WTC11 (cell line): ENCODE data around the gene TTC21A. TPM values are rescaled to one million over a fixed set of nuclear protein-coding genes. Genes with fewer than 3 reads are reported as not detected.
A peak's percentile ranks its signal among the peaks of the same experiment; 100 is the strongest.

Experiments used
- ATAC-seq: fragments of 200-7000 bp; cut with Tn5 transposase; 2 replicates; pipeline ENCODE4 v1.10.0; 2021; ENCODE audit warnings: mild to moderate bottlenecking, moderate library complexity
- CTCF ChIA-PET: fragments of 300-600 bp; sonication (Branson Sonifier 250); formaldehyde crosslinking; loops from one replicate; lab custom pipeline; 2021; ENCODE audit warnings: antibody characterized with exemption; lab: Charles Lee
- POLR2A ChIA-PET: fragments of 350-600 bp; sonication (Branson Sonifier 250); formaldehyde crosslinking; loops from one replicate; lab custom pipeline; 2021; ENCODE audit warnings: antibody characterized with exemption; lab: Charles Lee
- DNase-seq: peaks from one replicate; pipeline ENCODE4 v3.0.0; 2021; ENCODE audit warnings: low spot score
- H3K27ac Mint-ChIP-seq: 2 replicates; pipeline ENCODE4 v1.8.0; 2021; ENCODE audit warnings: mixed read lengths
- H3K27me3 Mint-ChIP-seq: 2 replicates; pipeline ENCODE4 v1.8.0; 2021; ENCODE audit warnings: low read depth, mild to moderate bottlenecking, moderate library complexity, mixed read lengths
- H3K36me3 Mint-ChIP-seq: 2 replicates; pipeline ENCODE4 v1.8.0; 2021; ENCODE audit warnings: mixed read lengths
- H3K4me1 Mint-ChIP-seq: 2 replicates; pipeline ENCODE4 v1.8.0; 2022; ENCODE audit warnings: mixed read lengths
- H3K4me3 Mint-ChIP-seq: 2 replicates; pipeline ENCODE4 v1.8.0; 2021; ENCODE audit warnings: mild to moderate bottlenecking, moderate library complexity, mixed read lengths
- H3K9me3 Mint-ChIP-seq: 2 replicates; pipeline ENCODE4 v1.8.0; 2021; ENCODE audit warnings: mixed read lengths
- ATF1 ChIP-seq: sonication (generic); formaldehyde crosslinking; IDR thresholded peaks from 2 replicates; pipeline ENCODE4 v1.8.1; 2023; ENCODE audit warnings: mild to moderate bottlenecking, moderate library complexity, missing genetic modification reagents
- ELF4 ChIP-seq: sonication (generic); formaldehyde crosslinking; IDR thresholded peaks from 2 replicates; pipeline ENCODE4 v1.8.1; 2022; ENCODE audit warnings: low read depth, mild to moderate bottlenecking, moderate library complexity, missing genetic modification reagents
- EMX1 ChIP-seq: fragments of 250-450 bp; sonication (Bioruptor Pico); IDR thresholded peaks from 2 replicates; pipeline ENCODE4 v1.8.0; 2021; ENCODE audit warnings: mild to moderate bottlenecking
- FOXP1 ChIP-seq: sonication (generic); formaldehyde crosslinking; IDR thresholded peaks from 2 replicates; pipeline ENCODE4 v1.8.0; 2022; ENCODE audit warnings: missing genetic modification reagents, mild to moderate bottlenecking, moderate library complexity, borderline replicate concordance
- GABPB1 ChIP-seq: sonication (generic); formaldehyde crosslinking; IDR thresholded peaks from 2 replicates; pipeline ENCODE4 v1.8.1; 2023; ENCODE audit warnings: mild to moderate bottlenecking, missing genetic modification reagents
- MLX ChIP-seq: sonication (generic); formaldehyde crosslinking; IDR thresholded peaks from 2 replicates; pipeline ENCODE4 v1.8.1; 2023; ENCODE audit warnings: mild to moderate bottlenecking, missing genetic modification reagents, moderate library complexity
- SMAD4 ChIP-seq: sonication (generic); formaldehyde crosslinking; IDR thresholded peaks from 2 replicates; pipeline ENCODE4 v1.8.0; 2022; ENCODE audit warnings: mild to moderate bottlenecking, missing genetic modification reagents
- SP1 ChIP-seq: sonication (generic); formaldehyde crosslinking; conservative IDR thresholded peaks from 2 replicates; pipeline ENCODE4 v1.8.1; 2022; ENCODE audit warnings: missing genetic modification reagents
- STAT6 ChIP-seq: sonication (generic); formaldehyde crosslinking; conservative IDR thresholded peaks from 2 replicates; pipeline ENCODE4 v1.8.1; 2023; ENCODE audit warnings: mild to moderate bottlenecking, low read depth, missing genetic modification reagents, moderate library complexity
- ZBTB21 ChIP-seq: sonication (generic); formaldehyde crosslinking; IDR thresholded peaks from 2 replicates; pipeline ENCODE4 v1.8.1; 2023; ENCODE audit warnings: mild to moderate bottlenecking, missing genetic modification reagents, borderline replicate concordance
- total RNA-seq: library from RNA; stranded (reverse); gene quantifications from 3 replicates; pipeline ENCODE4 v1.2.3, GENCODE V29; 2021
- TF ChIP-seq, protein P1 (sequence below): sonication (generic); formaldehyde crosslinking; IDR thresholded peaks from 2 replicates; pipeline ENCODE4 v1.8.1; 2023; ENCODE audit warnings: mild to moderate bottlenecking, missing genetic modification reagents, borderline replicate concordance
- TF ChIP-seq, protein P2 (sequence below): fragments of 250-450 bp; sonication (Bioruptor Pico); IDR thresholded peaks from 2 replicates; pipeline ENCODE4 v2.1.2; 2022; ENCODE audit warnings: mild to moderate bottlenecking, moderate library complexity

The TTC21A gene
- total RNA-seq, 1 experiment from 2014 or later, result 3.8 TPM

- Mint-ChIP-seq H3K27ac (peak overlapping the region; percentile 98), H3K4me3 (peak overlapping the region; percentile 88), H3K9me3 (no peaks in the 10 kb centered on the region), H3K36me3 (peaks cover 4% of the 10 kb centered on the region), H3K27me3 (no peaks in the 10 kb centered on the region), H3K4me1 (peaks cover 81% of the 10 kb centered on the region)
- CTCF ChIA-PET, result interaction anchor here (0.8 to 2.5 kb wide), 4 partner anchors 18 to 500 kb away, joined by 3 to 12 read pairs (median 4); no protein-coding TSS in a partner anchor
- TF ChIP-seq ATF1 (no peak), SP1 (CRISPR knock-in tag) (0 out of 2 replicates have a peak, but pooled peaks have one; percentile 38)
- POLR2A ChIA-PET, result interaction anchor here (1.2 kb wide), 1 partner anchor 43 kb away, joined by 4 read pairs; the partner anchor contains the start of gene TTC21A
- DNase-seq, result peak; percentile 71
- ATAC-seq, result peak; percentile 8
These were observed 43.5 kb downstream of the TTC21A start for GRCh38 chr3:39150803-39151631.

- H3K36me3 Mint-ChIP-seq, result no peaks in the 10 kb centered on the region
- H3K4me1 Mint-ChIP-seq, result peaks cover 65% of the 10 kb centered on the region
- ChIA-PET CTCF (interaction anchor here (0.7 to 2.0 kb wide), 3 partner anchors 28 to 134 kb away, joined by 3 to 9 read pairs (median 3); no protein-coding TSS in a partner anchor), POLR2A (interaction anchor here (1.2 to 1.5 kb wide), 2 partner anchors 24 to 134 kb away, joined by 5 to 8 read pairs; no protein-coding TSS in a partner anchor)
- DNase-seq, result no peak
- TF ChIP-seq, protein P1, sequence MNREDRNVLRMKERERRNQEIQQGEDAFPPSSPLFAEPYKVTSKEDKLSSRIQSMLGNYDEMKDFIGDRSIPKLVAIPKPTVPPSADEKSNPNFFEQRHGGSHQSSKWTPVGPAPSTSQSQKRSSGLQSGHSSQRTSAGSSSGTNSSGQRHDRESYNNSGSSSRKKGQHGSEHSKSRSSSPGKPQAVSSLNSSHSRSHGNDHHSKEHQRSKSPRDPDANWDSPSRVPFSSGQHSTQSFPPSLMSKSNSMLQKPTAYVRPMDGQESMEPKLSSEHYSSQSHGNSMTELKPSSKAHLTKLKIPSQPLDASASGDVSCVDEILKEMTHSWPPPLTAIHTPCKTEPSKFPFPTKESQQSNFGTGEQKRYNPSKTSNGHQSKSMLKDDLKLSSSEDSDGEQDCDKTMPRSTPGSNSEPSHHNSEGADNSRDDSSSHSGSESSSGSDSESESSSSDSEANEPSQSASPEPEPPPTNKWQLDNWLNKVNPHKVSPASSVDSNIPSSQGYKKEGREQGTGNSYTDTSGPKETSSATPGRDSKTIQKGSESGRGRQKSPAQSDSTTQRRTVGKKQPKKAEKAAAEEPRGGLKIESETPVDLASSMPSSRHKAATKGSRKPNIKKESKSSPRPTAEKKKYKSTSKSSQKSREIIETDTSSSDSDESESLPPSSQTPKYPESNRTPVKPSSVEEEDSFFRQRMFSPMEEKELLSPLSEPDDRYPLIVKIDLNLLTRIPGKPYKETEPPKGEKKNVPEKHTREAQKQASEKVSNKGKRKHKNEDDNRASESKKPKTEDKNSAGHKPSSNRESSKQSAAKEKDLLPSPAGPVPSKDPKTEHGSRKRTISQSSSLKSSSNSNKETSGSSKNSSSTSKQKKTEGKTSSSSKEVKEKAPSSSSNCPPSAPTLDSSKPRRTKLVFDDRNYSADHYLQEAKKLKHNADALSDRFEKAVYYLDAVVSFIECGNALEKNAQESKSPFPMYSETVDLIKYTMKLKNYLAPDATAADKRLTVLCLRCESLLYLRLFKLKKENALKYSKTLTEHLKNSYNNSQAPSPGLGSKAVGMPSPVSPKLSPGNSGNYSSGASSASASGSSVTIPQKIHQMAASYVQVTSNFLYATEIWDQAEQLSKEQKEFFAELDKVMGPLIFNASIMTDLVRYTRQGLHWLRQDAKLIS (CRISPR knock-in tag), result no peak
- TF ChIP-seq GABPB1 (CRISPR knock-in tag), result no peak
- TF ChIP-seq STAT6, result no peak
- no peak for TF ChIP-seq ZBTB21
- TF ChIP-seq FOXP1, result no peak
- TF ChIP-seq ELF4, result no peak
- no peak for TF ChIP-seq MLX
- TF ChIP-seq EMX1 (CRISPR knock-in tag), result no peak
- TF ChIP-seq, protein P2, sequence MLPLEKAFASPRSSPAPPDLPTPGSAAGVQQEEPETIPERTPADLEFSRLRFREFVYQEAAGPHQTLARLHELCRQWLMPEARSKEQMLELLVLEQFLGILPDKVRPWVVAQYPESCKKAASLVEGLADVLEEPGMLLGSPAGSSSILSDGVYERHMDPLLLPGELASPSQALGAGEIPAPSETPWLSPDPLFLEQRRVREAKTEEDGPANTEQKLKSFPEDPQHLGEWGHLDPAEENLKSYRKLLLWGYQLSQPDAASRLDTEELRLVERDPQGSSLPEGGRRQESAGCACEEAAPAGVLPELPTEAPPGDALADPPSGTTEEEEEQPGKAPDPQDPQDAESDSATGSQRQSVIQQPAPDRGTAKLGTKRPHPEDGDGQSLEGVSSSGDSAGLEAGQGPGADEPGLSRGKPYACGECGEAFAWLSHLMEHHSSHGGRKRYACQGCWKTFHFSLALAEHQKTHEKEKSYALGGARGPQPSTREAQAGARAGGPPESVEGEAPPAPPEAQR (CRISPR knock-in tag), result no peak
- TF ChIP-seq SMAD4 (CRISPR knock-in tag), result no peak
- peak overlapping the region; percentile 84 for H3K4me3 Mint-ChIP-seq
- H3K27ac Mint-ChIP-seq, result peak overlapping the region; percentile 98
- H3K27me3 Mint-ChIP-seq, result no peaks in the 10 kb centered on the region
- no peak for ATAC-seq
- no peaks in the 10 kb centered on the region for H3K9me3 Mint-ChIP-seq
These were observed 46.4 kb downstream of the TTC21A start for GRCh38 chr3:39153977-39154279.
